ENCODE data around the gene OPTN. TPM values are rescaled to one million over a fixed set of nuclear protein-coding genes. Genes with fewer than 3 reads are reported as not detected.
"Not testable (repeated sequence)": the region's sequence is repeated elsewhere in the genome, so short reads cannot be mapped to it uniquely, and the experiment has no call there.

The OPTN gene
- total RNA-seq, 4 donors from 2014 or later = 64.4 to 93.6 (median 79.6) TPM

- H3K4me1 ChIP-seq = no peaks in the 10 kb centered on the region
- peaks cover 0 to 17% (median 12%) of the 10 kb centered on the region in 4 donors for H3K36me3 ChIP-seq
- no peak overlapping the region for H3K4me3 ChIP-seq
- no peaks in the 10 kb centered on the region for H3K9me3 ChIP-seq
- TF ChIP-seq POLR2AphosphoS5 (IDR thresholded peaks at IDR 0.05) (no peak), CTCF (IDR thresholded peaks at IDR 0.05) (no peak), POLR2A (IDR thresholded peaks at IDR 0.05; ENCODE audit: low read depth) (no peak), EP300 (IDR thresholded peaks at IDR 0.05) (no peak)
- H3K27me3 ChIP-seq = no peaks in the 10 kb centered on the region
- no peak for DNase-seq (ENCODE audit: extremely low spot score)
- H3K27ac ChIP-seq (replicated peaks in 1 of 4) = no peak overlapping the region
- intact Hi-C loops (cut with DNase I) = no loop called here
Measured at GRCh38 chr10:13147161-13147560, 47.2 kb downstream of the OPTN start.

GRCh38 chr10:13152296-13152695 lies 52.3 kb downstream of the OPTN start:
- Histone ChIP-seq H3K27me3 (no peaks in the 10 kb centered on the region), H3K4me1 (no peaks in the 10 kb centered on the region), H3K27ac (replicated peaks in 1 of 4) (no peak overlapping the region), H3K36me3 (no peaks in the 10 kb centered on the region), H3K4me3 (no peak overlapping the region), H3K9me3 (no peaks in the 10 kb centered on the region)
- TF ChIP-seq CTCF (IDR thresholded peaks at IDR 0.05) (no peak), POLR2A (IDR thresholded peaks at IDR 0.05; ENCODE audit: low read depth) (no peak), POLR2AphosphoS5 (IDR thresholded peaks at IDR 0.05) (no peak), EP300 (IDR thresholded peaks at IDR 0.05) (no peak)
- intact Hi-C loops (cut with DNase I) = no loop called here
- no peak for DNase-seq (ENCODE audit: extremely low spot score)
- WGBS = 89% methylated on average over 3 of the region's 3 CpGs

GRCh38 chr10:13155860-13156259 lies 55.9 kb downstream of the OPTN start:
- H3K27ac ChIP-seq (replicated peaks in 1 of 4); H3K4me1 ChIP-seq; H3K27me3 ChIP-seq; H3K9me3 ChIP-seq; intact Hi-C loops (cut with DNase I); H3K36me3 ChIP-seq; H3K4me3 ChIP-seq; DNase-seq (ENCODE audit: extremely low spot score): not testable (repeated sequence)
- 86% methylated on average over 4 of the region's 4 CpGs for WGBS

GRCh38 chr10:13158401-13158800 lies 58.4 kb downstream of the OPTN start:
- DNase-seq (ENCODE audit: extremely low spot score) = no peak
- peak overlapping the region; percentile 25 to 39 (median 34) for H3K4me3 ChIP-seq
- intact Hi-C loops (cut with DNase I) = no loop called here
- H3K9me3 ChIP-seq = no peaks in the 10 kb centered on the region
- TF ChIP-seq EP300 (IDR thresholded peaks at IDR 0.05) (no peak), POLR2A (IDR thresholded peaks at IDR 0.05; ENCODE audit: low read depth) (no peak), CTCF (IDR thresholded peaks at IDR 0.05) (no peak), POLR2AphosphoS5 (IDR thresholded peaks at IDR 0.05) (no peak)
- no peaks in the 10 kb centered on the region for H3K36me3 ChIP-seq
- no peaks in the 10 kb centered on the region for H3K27me3 ChIP-seq
- peaks cover 10 to 16% (median 15%) of the 10 kb centered on the region in 4 donors for H3K4me1 ChIP-seq
- no peak overlapping the region for H3K27ac ChIP-seq (replicated peaks in 1 of 4)
- WGBS = 43% methylated on average over 31 of the region's 32 CpGs

- H3K4me3 ChIP-seq = peak within 1 kb of the TSS; percentile 47 to 56 (median 50)
- no peak for TF ChIP-seq POLR2A (IDR thresholded peaks at IDR 0.05; ENCODE audit: low read depth)
- TF ChIP-seq POLR2AphosphoS5 (IDR thresholded peaks at IDR 0.05) = peak in 1 of 2 donors; percentile 92
- peak; percentile 39 for TF ChIP-seq EP300 (IDR thresholded peaks at IDR 0.05)
- TF ChIP-seq CTCF (IDR thresholded peaks at IDR 0.05) = peak; percentile 82 to 87 (median 86)
- H3K4me1 ChIP-seq = peaks cover 10 to 16% (median 15%) of the 10 kb centered on the region in 4 donors
- peak; percentile 99 for DNase-seq (ENCODE audit: extremely low spot score)
- no peaks in the 10 kb centered on the region for H3K9me3 ChIP-seq
- H3K27ac ChIP-seq (replicated peaks in 1 of 4) = peak within 1 kb of the TSS in 2 of 4 donors; percentile 22
- intact Hi-C loops (cut with DNase I) = loop anchor here (5.0 kb wide), 2 partner anchors 141 to 276 kb away; partner anchors contain the start of gene PHYH
- H3K27me3 ChIP-seq = no peaks in the 10 kb centered on the region
- H3K36me3 ChIP-seq = no peaks in the 10 kb centered on the region
- WGBS = 2% methylated on average over 29 of the region's 56 CpGs
Measured at GRCh38 chr10:13160934-13161856, 61.2 kb downstream of the OPTN start, which contains the start of gene MCM10. Gene MCM10 (plus strand): TSS chr10:13161558. CDS start chr10:13164203, 2,645 bp downstream.

Measured in esophagus muscularis mucosa (tissue), 4 donors.